ENCODE measurements around the gene CATSPER1. TPM values are rescaled to one million over a fixed set of nuclear protein-coding genes. Genes with fewer than 3 reads are reported as not detected.
A peak's percentile ranks its signal among the peaks of the same experiment; 100 is the strongest.

The CATSPER1 gene
- total and polyA plus RNA-seq, 2 of the 13 experiments (the other 11 are each of a cell fraction or from before 2014, with no cell fraction given), result 0.17 TPM; not detected in 1

- TF ChIP-seq RNF219 (CRISPR knock-in tag; IDR thresholded peaks at IDR 0.05), result no peak
- no peak for TF ChIP-seq ZNF720 (CRISPR knock-in tag; IDR thresholded peaks at IDR 0.05)
- peak; percentile 95 for TF ChIP-seq SAP130 (CRISPR knock-in tag; IDR thresholded peaks at IDR 0.05; ENCODE audit: low read depth)
- TF ChIP-seq ARID4A (CRISPR knock-in tag; IDR thresholded peaks at IDR 0.05; ENCODE audit: borderline replicate concordance), result peak; percentile 96
- TF ChIP-seq ATF3 (CRISPR knock-in tag; IDR thresholded peaks at IDR 0.05), result peak; percentile 30; the same call in 1 of the 2 replicates
- peak; percentile 66 for TF ChIP-seq HDAC2 (CRISPR knock-in tag; IDR thresholded peaks at IDR 0.05)
- no peak for TF ChIP-seq ARNT (IDR thresholded peaks at IDR 0.05)
- TF ChIP-seq FOXA1 (IDR thresholded peaks at IDR 0.05), result no peak
- TF ChIP-seq FOXA1 (CRISPR knock-in tag; IDR thresholded peaks at IDR 0.05), result no peak; the same call in 1 of the 2 replicates
- TF ChIP-seq PHF5A (CRISPR knock-in tag; IDR thresholded peaks at IDR 0.05; ENCODE audit: low read depth, unreplicated experiment), result no peak
- peak; percentile 84 for TF ChIP-seq TAF15 (IDR thresholded peaks at IDR 0.05; ENCODE audit: low read depth, low read length, poor library complexity, severe bottlenecking)
- 0 out of 2 replicates have a peak, but pooled peaks have one; percentile 65 for TF ChIP-seq E2F5 (CRISPR knock-in tag; conservative IDR thresholded peaks at IDR 0.05)
- TF ChIP-seq ZNF570 (CRISPR knock-in tag; IDR thresholded peaks at IDR 0.05; ENCODE audit: borderline replicate concordance), result no peak
- TF ChIP-seq GZF1 (CRISPR knock-in tag; IDR thresholded peaks at IDR 0.05), result no peak
- TF ChIP-seq ZFAT (CRISPR knock-in tag; conservative IDR thresholded peaks at IDR 0.05), result no peak
- peak; percentile 76 for TF ChIP-seq ZNF121 (CRISPR knock-in tag; IDR thresholded peaks at IDR 0.05)
- peak; percentile 94 for TF ChIP-seq POLR2G (IDR thresholded peaks at IDR 0.05; ENCODE audit: low read depth, low read length)
Observed at GRCh38 chr11:66051766-66052663, 25.7 kb upstream of the CATSPER1 start, which contains the start of gene SF3B2 (continued).
